Tibial nerve (tissue), 3 donors: ENCODE results near the gene CNOT10.

Source experiments
- POLR2A ChIP-seq, 2 donors: fragments of 450-650 bp; IDR thresholded peaks; one replicate each; pipeline ENCODE4 v1.6.1; 2017; ENCODE audit warnings: antibody characterized with exemption in 2 of 2, mild to moderate bottlenecking in 2 of 2, moderate library complexity in 2 of 2
- TF ChIP-seq, protein P1 (sequence below), 5 experiments: fragments of 200-600 bp in 3 of 5; fragments of 450-650 bp in 2 of 5; sonication (generic) in 3 of 5; IDR thresholded peaks; one replicate each; pipeline ENCODE4 v1.5.1; 2016 to 2019; ENCODE audit warnings: antibody characterized with exemption in 5 of 5, mild to moderate bottlenecking in 3 of 5, moderate library complexity in 2 of 5

- TF ChIP-seq, protein P1, sequence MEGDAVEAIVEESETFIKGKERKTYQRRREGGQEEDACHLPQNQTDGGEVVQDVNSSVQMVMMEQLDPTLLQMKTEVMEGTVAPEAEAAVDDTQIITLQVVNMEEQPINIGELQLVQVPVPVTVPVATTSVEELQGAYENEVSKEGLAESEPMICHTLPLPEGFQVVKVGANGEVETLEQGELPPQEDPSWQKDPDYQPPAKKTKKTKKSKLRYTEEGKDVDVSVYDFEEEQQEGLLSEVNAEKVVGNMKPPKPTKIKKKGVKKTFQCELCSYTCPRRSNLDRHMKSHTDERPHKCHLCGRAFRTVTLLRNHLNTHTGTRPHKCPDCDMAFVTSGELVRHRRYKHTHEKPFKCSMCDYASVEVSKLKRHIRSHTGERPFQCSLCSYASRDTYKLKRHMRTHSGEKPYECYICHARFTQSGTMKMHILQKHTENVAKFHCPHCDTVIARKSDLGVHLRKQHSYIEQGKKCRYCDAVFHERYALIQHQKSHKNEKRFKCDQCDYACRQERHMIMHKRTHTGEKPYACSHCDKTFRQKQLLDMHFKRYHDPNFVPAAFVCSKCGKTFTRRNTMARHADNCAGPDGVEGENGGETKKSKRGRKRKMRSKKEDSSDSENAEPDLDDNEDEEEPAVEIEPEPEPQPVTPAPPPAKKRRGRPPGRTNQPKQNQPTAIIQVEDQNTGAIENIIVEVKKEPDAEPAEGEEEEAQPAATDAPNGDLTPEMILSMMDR (IDR thresholded peaks at IDR 0.05): no peak
- TF ChIP-seq POLR2A (IDR thresholded peaks at IDR 0.05): no peak
Measured at GRCh38 chr3:32698506-32698905, 13.5 kb downstream of the CNOT10 start.
